PC-9 (cell line): ENCODE data around the gene EVC. TPM values are rescaled to one million over a fixed set of nuclear protein-coding genes. Genes with fewer than 3 reads are reported as not detected.

Experiments
- BruUV-seq: library from RNA; stranded (reverse); fragments of 400-500 nt; replicated peaks from 2 replicates; lab custom pipeline; 2021; lab: Mats Ljungman, UMichigan
- CTCF ChIA-PET: fragments of 300-600 bp; sonication (Branson Sonifier 250); formaldehyde crosslinking; loops from one replicate; lab custom pipeline; 2022; ENCODE audit warnings: antibody characterized with exemption; lab: Charles Lee
- POLR2A ChIA-PET: fragments of 300-600 bp; sonication (Branson Sonifier 250); formaldehyde crosslinking; loops from one replicate; lab custom pipeline; 2022; ENCODE audit warnings: antibody characterized with exemption; ENCODE audit not compliant: unreplicated experiment; lab: Charles Lee
- DNase-seq, 2 experiments: peaks; one replicate each; pipeline versions ENCODE4 v3.0.0 to v3.0.0-alpha.2; 2015 to 2022; ENCODE audit warnings: mixed read lengths in 1 of 2
- H2AFZ ChIP-seq: fragments of 200-600 bp; sonication (generic); 2 replicates; pipeline ENCODE4 v1.8.1; 2017; ENCODE audit warnings: antibody characterized with exemption
- H3F3A ChIP-seq: fragments of 200-600 bp; sonication (generic); 2 replicates; pipeline ENCODE4 v1.8.1; 2017; ENCODE audit warnings: antibody characterized with exemption, mild to moderate bottlenecking, low read depth; ENCODE audit not compliant: insufficient read depth
- H3K27ac ChIP-seq: fragments of 200-600 bp; sonication (generic); 2 replicates; pipeline ENCODE4 v1.6.1; 2016; ENCODE audit warnings: mixed run types
- H3K27me3 ChIP-seq: fragments of 200-600 bp; sonication (generic); 2 replicates; pipeline ENCODE4 v1.6.1; 2016; ENCODE audit warnings: low read depth, mixed run types; ENCODE audit not compliant: insufficient read depth
- H3K36me3 ChIP-seq: fragments of 200-600 bp; sonication (generic); 2 replicates; pipeline ENCODE4 v1.6.1; 2016; ENCODE audit warnings: low read depth, mixed run types
- H3K4me1 ChIP-seq: fragments of 200-600 bp; sonication (generic); replicated peaks from 2 replicates; pipeline ENCODE4 v1.6.1; 2016; ENCODE audit warnings: mixed run types; ENCODE audit not compliant: insufficient read depth
- H3K4me2 ChIP-seq: fragments of 200-600 bp; sonication (generic); 2 replicates; pipeline ENCODE4 v1.6.1; 2017; ENCODE audit warnings: mixed run types
- H3K4me3 ChIP-seq: fragments of 200-600 bp; sonication (generic); 2 replicates; pipeline ENCODE4 v1.6.1; 2016; ENCODE audit warnings: mixed run types
- H3K79me2 ChIP-seq: fragments of 200-600 bp; sonication (generic); 2 replicates; pipeline ENCODE4 v1.6.1; 2017; ENCODE audit warnings: low read depth, mixed run types
- H3K9me2 ChIP-seq: fragments of 200-600 bp; sonication (generic); 2 replicates; pipeline ENCODE4 v1.8.1; 2017; ENCODE audit warnings: mild to moderate bottlenecking; ENCODE audit not compliant: insufficient read depth
- H3K9me3 ChIP-seq: fragments of 200-600 bp; sonication (generic); 2 replicates; pipeline ENCODE4 v1.8.1; 2016; ENCODE audit warnings: low read depth; ENCODE audit not compliant: insufficient read depth
- H4K20me1 ChIP-seq: fragments of 200-600 bp; sonication (generic); 2 replicates; pipeline ENCODE4 v1.8.1; 2017; ENCODE audit not compliant: insufficient read depth
- CTCF ChIP-seq: fragments of 200-600 bp; sonication (generic); conservative IDR thresholded peaks from 2 replicates; pipeline ENCODE4 v1.6.1; 2017; ENCODE audit warnings: mixed run types, antibody characterized with exemption, mild to moderate bottlenecking, moderate library complexity
- EZH2 ChIP-seq: fragments of 200-600 bp; sonication (generic); IDR thresholded peaks from 2 replicates; pipeline ENCODE4 v1.8.0; 2017; ENCODE audit warnings: antibody characterized with exemption, low read depth
- intact Hi-C: fragments of 100-400 bp; cut with micrococcal nuclease; formaldehyde crosslinking; loops from one replicate; pipeline ENCODE4 v1.10.0; 2022; ENCODE audit not compliant: unreplicated experiment
- total RNA-seq: library from RNA; stranded (reverse); gene quantifications from 2 replicates; pipeline ENCODE4 v1.2.3, GENCODE V29; 2021

EVC gene
- total RNA-seq, 1 experiment from 2014 or later = 14.0 TPM

- no peaks in the 10 kb centered on the region for H3F3A ChIP-seq
- H4K20me1 ChIP-seq = no peaks in the 10 kb centered on the region
- H3K27ac ChIP-seq = no peak overlapping the region
- no peaks in the 10 kb centered on the region for H3K79me2 ChIP-seq
- no peaks in the 10 kb centered on the region for H3K9me2 ChIP-seq
- no peaks in the 10 kb centered on the region for H3K4me1 ChIP-seq
- no peak for TF ChIP-seq CTCF
- TF ChIP-seq EZH2 = no peak
- H3K36me3 ChIP-seq = no peaks in the 10 kb centered on the region
- no peak for DNase-seq
- no peak overlapping the region for H2AFZ ChIP-seq
- no peak overlapping the region for H3K4me2 ChIP-seq
- ChIA-PET CTCF (no interaction called here), POLR2A (no interaction called here)
- BruUV-seq = no TSS peak
- intact Hi-C loops = no loop called here
- no peaks in the 10 kb centered on the region for H3K27me3 ChIP-seq
- H3K9me3 ChIP-seq = no peaks in the 10 kb centered on the region
- no peak overlapping the region for H3K4me3 ChIP-seq
Observed at GRCh38 chr4:5742388-5742787, 31.4 kb downstream of the EVC start.

- CTCF ChIA-PET = no interaction called here
- Histone ChIP-seq H2AFZ (no peak overlapping the region), H3K9me3 (no peaks in the 10 kb centered on the region), H3K27me3 (no peaks in the 10 kb centered on the region), H3K9me2 (no peaks in the 10 kb centered on the region), H3K4me1 (no peaks in the 10 kb centered on the region), H3K4me2 (no peak overlapping the region), H4K20me1 (no peaks in the 10 kb centered on the region), H3K4me3 (no peak overlapping the region), H3F3A (no peaks in the 10 kb centered on the region), H3K27ac (no peak overlapping the region), H3K36me3 (no peaks in the 10 kb centered on the region), H3K79me2 (no peaks in the 10 kb centered on the region)
- TF ChIP-seq CTCF (no peak), EZH2 (no peak)
- DNase-seq = no peak
- POLR2A ChIA-PET = no interaction called here
- intact Hi-C loops = no loop called here
- no TSS peak for BruUV-seq
Observed at GRCh38 chr4:5742968-5743367, 32.0 kb downstream of the EVC start.

GRCh38 chr4:5746250-5746649, 35.2 kb downstream of the EVC start:
- Histone ChIP-seq H3K4me1 (no peaks in the 10 kb centered on the region), H3K9me2 (no peaks in the 10 kb centered on the region), H3K4me3 (no peak overlapping the region), H3K27ac (no peak overlapping the region), H2AFZ (no peak overlapping the region), H3K4me2 (no peak overlapping the region), H3K79me2 (no peaks in the 10 kb centered on the region), H3K36me3 (no peaks in the 10 kb centered on the region), H3K9me3 (no peaks in the 10 kb centered on the region), H4K20me1 (no peaks in the 10 kb centered on the region), H3K27me3 (no peaks in the 10 kb centered on the region), H3F3A (no peaks in the 10 kb centered on the region)
- ChIA-PET POLR2A (no interaction called here), CTCF (no interaction called here)
- DNase-seq = no peak
- BruUV-seq = no TSS peak
- intact Hi-C loops = loop anchor here (5.0 kb wide), 1 partner anchor 34 kb away; the partner anchor contains the start of gene EVC
- no peak for TF ChIP-seq CTCF
- TF ChIP-seq EZH2 = no peak
